Measurements from ENCODE around the gene LRFN3. TPM values are rescaled to one million over a fixed set of nuclear protein-coding genes. Genes with fewer than 3 reads are reported as not detected.

LRFN3 gene
- total RNA-seq (2013; cell fraction: nucleolus; rRNA removed) = 1.0 TPM in 2 replicates
- total RNA-seq (2014; rRNA removed) (0.76 and 2.0 TPM in 2 replicates), total RNA-seq (2014; rRNA removed; fragmentation: Illumina TruSeq; extraction: Trizol) (0.28 and 0.54 TPM in 2 replicates), total RNA-seq (2021) (5.8 and 7.3 TPM in 2 replicates), polyA plus RNA-seq (2011; rRNA removed) (0.05 TPM in 1 of 2 replicates, not detected in the other), polyA plus RNA-seq (2014; fragmentation: Illumina TruSeq; extraction: Trizol) (2.1 and 3.2 TPM in 2 replicates), polyA plus RNA-seq (2014; fragmentation: Nextera tagmentation; extraction: Ambion mirVana) (under 1 TPM in 1 of 2 experiments, not detected in 1; 0.02 TPM), polyA plus RNA-seq (2014; rRNA removed) (2.6 and 6.6 TPM in 2 replicates), polyA plus RNA-seq (2016; fragmentation: Nextera tagmentation; extraction: Ambion mirVana) (1 to 10 TPM; 1.6 to 2.6 TPM), polyA minus RNA-seq (2011; rRNA and poly(A)+ RNA removed) (0.31 TPM in 1 of 2 replicates, not detected in the other), Bru-seq, nascent RNA (percentile 19 among the genes with signal in this experiment), BruChase-seq, experiment 1, labeled RNA remaining after a 6-hour chase (percentile 22 among the genes with signal in this experiment), BruChase-seq, experiment 2, labeled RNA remaining after a 2-hour chase (percentile 23 among the genes with signal in this experiment)
- polyA plus RNA-seq (2011; ENCODE audit: low read depth) = 1.4 TPM
- 0.06 and 0.12 TPM in 2 replicates for polyA plus RNA-seq (2011; cell fraction: cytosol; rRNA removed)
- polyA plus RNA-seq (2011; cell fraction: nucleus; rRNA removed) = 0.21 and 0.53 TPM in 2 replicates
- 3.6 and 3.9 TPM in 2 replicates for polyA plus RNA-seq (2012)
- polyA minus RNA-seq (2011; cell fraction: cytosol; rRNA and poly(A)+ RNA removed) = not detected in 2 replicates
- polyA minus RNA-seq (2011; cell fraction: nucleus; rRNA and poly(A)+ RNA removed) = 0.38 and 0.73 TPM in 2 replicates
- long read RNA-seq, experiment 1 = 0 reads
- long read RNA-seq, experiment 2 = 0 reads

GRCh38 chr19:35935911-35936737 is at the start of gene LRFN3:
Gene LRFN3, plus strand, starts transcription at chr19:35936374. Its CDS starts 3,052 bp downstream, at chr19:35939426.
- peak within 1 kb of the TSS; percentile 75 for H3K4me3 ChIP-seq
- intact Hi-C loops (cut with micrococcal nuclease; ENCODE audit: unreplicated experiment) (no loop called here), in situ Hi-C loops (cut with MboI) (no loop called here)
- TF ChIP-seq YY1 (IDR thresholded peaks at IDR 0.05; ENCODE audit: low read depth, low read length) = 0 out of 2 replicates have a peak, but pooled peaks have one; percentile 29
- peak in 1 of 2 experiments; percentile 1; a peak in 1 of 3 replicates for TF ChIP-seq EGR1 (IDR thresholded peaks at IDR 0.05; ENCODE audit: borderline replicate concordance in 1 of 2, low read depth in 2 of 2, low read length in 2 of 2)
- no peak for TF ChIP-seq ZBED1 (IDR thresholded peaks at IDR 0.05; ENCODE audit: borderline replicate concordance)
- H4K20me1 ChIP-seq (ENCODE audit: control insufficient read depth, insufficient read depth) = no peaks in the 10 kb centered on the region
- ChIA-PET POLR2A (no interaction called here), SMC1A (ENCODE audit: uncharacterized antibody, unreplicated experiment) (no interaction called here), RAD21 (ENCODE audit: unreplicated experiment) (no interaction called here), CTCF (no interaction called here)
- H3K27me3 ChIP-seq (replicated peaks in 1 of 2; ENCODE audit: control insufficient read depth in 2 of 2, insufficient read depth in 2 of 2, low read length in 1 of 2) = no peaks in the 10 kb centered on the region; a peak in 1 of 4 replicates
- no peaks in the 10 kb centered on the region for H3K36me3 ChIP-seq (ENCODE audit: control insufficient read depth in 2 of 2, insufficient read depth in 2 of 2, low read length in 1 of 2)
- H2AFZ ChIP-seq (ENCODE audit: control insufficient read depth, low read depth, low read length) = peak within 1 kb of the TSS; percentile 66
- WGBS (ENCODE audit: insufficient coverage, insufficient replicate concordance, low lambda C conversion rate, missing lambda C conversion rate) = 17% methylated on average over 34 of the region's 68 CpGs
- no peaks in the 10 kb centered on the region for H3K4me1 ChIP-seq (ENCODE audit: control insufficient read depth, insufficient read depth, low read length)
- DNase-seq (ENCODE audit: low read depth, low spot score) = no peak
- no TSS peak for BruUV-seq (replicated peaks)
- ATAC-seq = no peak
- H3K79me2 ChIP-seq (ENCODE audit: control insufficient read depth, insufficient read depth, low read length) = no peaks in the 10 kb centered on the region
- peak within 1 kb of the TSS; percentile 62 for H3K9ac ChIP-seq (ENCODE audit: control insufficient read depth, insufficient read depth, low read length)
- H3K9me3 ChIP-seq (replicated peaks; ENCODE audit: control insufficient read depth, insufficient read depth, low read length) = no peaks in the 10 kb centered on the region
- no peak for FAIRE-seq
- H3K4me2 ChIP-seq (ENCODE audit: control insufficient read depth, insufficient read depth) = peak within 1 kb of the TSS; percentile 89
- H3K27ac ChIP-seq (ENCODE audit: control insufficient read depth, insufficient read depth) = no peak within 1 kb of the TSS

All from GM12878 (cell line).